H9 (cell line): ENCODE measurements around the gene THRAP3. TPM values are rescaled to one million over a fixed set of nuclear protein-coding genes. Genes with fewer than 3 reads are reported as not detected.
A peak's percentile ranks its signal among the peaks of the same experiment; 100 is the strongest.

Experiments
- DNase-seq: peaks from one replicate; pipeline ENCODE4 v3.0.0-alpha.2; 2017
- H2AFZ ChIP-seq: one replicate; pipeline ENCODE4 v1.6.1; 2013; ENCODE audit warnings: mild to moderate bottlenecking, low read length, control low read depth, moderate library complexity
- H2AK5ac ChIP-seq: 2 replicates; pipeline ENCODE4 v1.6.1; 2013; ENCODE audit warnings: low read length, control low read depth, mixed read lengths; ENCODE audit not compliant: insufficient read length
- H2BK120ac ChIP-seq: one replicate; pipeline ENCODE4 v1.6.1; 2013; ENCODE audit warnings: low read depth, mild to moderate bottlenecking, low read length, control low read depth, inconsistent platforms; ENCODE audit not compliant: poor library complexity, severe bottlenecking
- H2BK12ac ChIP-seq: 2 replicates; pipeline ENCODE4 v1.6.1; 2013; ENCODE audit warnings: low read length, control low read depth, mixed read lengths, low read depth; ENCODE audit not compliant: insufficient read length
- H2BK15ac ChIP-seq: 2 replicates; pipeline ENCODE4 v1.6.1; 2013; ENCODE audit warnings: low read depth, low read length, control low read depth
- H2BK20ac ChIP-seq: one replicate; pipeline ENCODE4 v1.6.1; 2013; ENCODE audit warnings: low read depth, mild to moderate bottlenecking, low read length, control low read depth, inconsistent platforms; ENCODE audit not compliant: poor library complexity, severe bottlenecking
- H2BK5ac ChIP-seq: 2 replicates; pipeline ENCODE4 v1.6.1; 2013; ENCODE audit warnings: low read length, control low read depth, mixed read lengths; ENCODE audit not compliant: insufficient read length
- H3K14ac ChIP-seq: 2 replicates; pipeline ENCODE4 v1.6.1; 2013; ENCODE audit warnings: low read length, control low read depth; ENCODE audit not compliant: insufficient read depth
- H3K18ac ChIP-seq: 2 replicates; pipeline ENCODE4 v1.6.1; 2013; ENCODE audit warnings: low read depth, mild to moderate bottlenecking, mixed read lengths, low read length, control low read depth; ENCODE audit not compliant: insufficient read length
- H3K23ac ChIP-seq: 2 replicates; pipeline ENCODE4 v1.6.1; 2013; ENCODE audit warnings: low read length, control low read depth, mixed read lengths, low read depth; ENCODE audit not compliant: insufficient read length
- H3K23me2 ChIP-seq: 2 replicates; pipeline ENCODE4 v1.6.1; 2013; ENCODE audit warnings: low read depth, mild to moderate bottlenecking, mixed read lengths, low read length, control low read depth; ENCODE audit not compliant: insufficient read length, poor library complexity, severe bottlenecking
- H3K27ac ChIP-seq: 2 replicates; pipeline ENCODE4 v1.5.1; 2013; ENCODE audit warnings: low read length, control low read depth, mixed read lengths, low read depth; ENCODE audit not compliant: insufficient read length
- H3K27me3 ChIP-seq: 2 replicates; pipeline ENCODE4 v1.6.1; 2013; ENCODE audit warnings: low read length, control low read depth, inconsistent platforms; ENCODE audit not compliant: insufficient read depth
- H3K4ac ChIP-seq: 2 replicates; pipeline ENCODE4 v1.6.1; 2013; ENCODE audit warnings: low read depth, mild to moderate bottlenecking, control low read depth, inconsistent platforms, low read length, moderate library complexity
- H3K4me1 ChIP-seq: 2 replicates; pipeline ENCODE4 v1.6.1; 2013; ENCODE audit warnings: low read length, control low read depth, inconsistent platforms; ENCODE audit not compliant: insufficient read depth
- H3K4me2 ChIP-seq: 2 replicates; pipeline ENCODE4 v1.6.1; 2013; ENCODE audit warnings: low read length, control low read depth, mixed read lengths; ENCODE audit not compliant: insufficient read length, insufficient read depth
- H3K56ac ChIP-seq: 2 replicates; pipeline ENCODE4 v1.6.1; 2013; ENCODE audit warnings: low read depth, mild to moderate bottlenecking, mixed read lengths, low read length, control low read depth; ENCODE audit not compliant: insufficient read length
- H3K79me1 ChIP-seq: 2 replicates; pipeline ENCODE4 v1.6.1; 2013; ENCODE audit warnings: low read depth, mild to moderate bottlenecking, moderate library complexity, low read length, control low read depth, inconsistent platforms; ENCODE audit not compliant: insufficient read depth, poor library complexity, severe bottlenecking
- H3K79me2 ChIP-seq: 2 replicates; pipeline ENCODE4 v1.6.1; 2013; ENCODE audit warnings: low read length, control low read depth, inconsistent platforms; ENCODE audit not compliant: insufficient read depth
- H3K9ac ChIP-seq: 2 replicates; pipeline ENCODE4 v1.6.1; 2013; ENCODE audit warnings: low read length, control low read depth, mixed read lengths; ENCODE audit not compliant: insufficient read length; ENCODE audit errors: extremely low read depth
- H3K9me3 ChIP-seq: one replicate; pipeline ENCODE4 v1.6.1; 2013; ENCODE audit warnings: low read depth, low read length, inconsistent platforms; ENCODE audit not compliant: control insufficient read depth
- H3T11ph ChIP-seq: one replicate; pipeline ENCODE4 v1.6.1; 2013; ENCODE audit warnings: mild to moderate bottlenecking, low read length, control low read depth, inconsistent platforms
- H4K20me1 ChIP-seq: one replicate; pipeline ENCODE4 v1.6.1; 2013; ENCODE audit not compliant: control insufficient read depth, insufficient read length, insufficient read depth
- H4K5ac ChIP-seq: 2 replicates; pipeline ENCODE4 v1.6.1; 2013; ENCODE audit warnings: low read depth, mild to moderate bottlenecking, mixed read lengths, low read length, control low read depth; ENCODE audit not compliant: insufficient read length
- H4K8ac ChIP-seq: replicated peaks from 2 replicates; pipeline ENCODE4 v1.6.1; 2013; ENCODE audit warnings: low read length, control low read depth, mixed read lengths, low read depth; ENCODE audit not compliant: insufficient read length
- H4K91ac ChIP-seq: 2 replicates; pipeline ENCODE4 v1.6.1; 2013; ENCODE audit warnings: low read depth, mild to moderate bottlenecking, moderate library complexity, mixed read lengths, low read length, control low read depth; ENCODE audit not compliant: insufficient read length
- H3K27ac Mint-ChIP-seq, 3 experiments: 2 replicates in 2 of 3; 3 replicates in 1 of 3; pipeline ENCODE4 v1.8.0; 2020 to 2021; ENCODE audit warnings: mixed read lengths in 3 of 3, mild to moderate bottlenecking in 1 of 3, moderate library complexity in 1 of 3
- H3K27me3 Mint-ChIP-seq: 2 replicates; pipeline ENCODE4 v1.8.0; 2021; ENCODE audit warnings: low read depth, mild to moderate bottlenecking, moderate library complexity, mixed read lengths
- H3K36me3 Mint-ChIP-seq, 3 experiments: 2 replicates in 2 of 3; 3 replicates in 1 of 3; pipeline ENCODE4 v1.8.0; 2020 to 2021; ENCODE audit warnings: low read depth in 3 of 3, mixed read lengths in 3 of 3; ENCODE audit not compliant: insufficient read depth in 1 of 3
- H3K4me1 Mint-ChIP-seq, 2 experiments: 2 replicates each; pipeline ENCODE4 v1.8.0; 2020; ENCODE audit warnings: mixed read lengths in 2 of 2
- H3K4me3 Mint-ChIP-seq, 2 experiments: 2 replicates in 1 of 2; 3 replicates in 1 of 2; pipeline ENCODE4 v1.8.0; 2020 to 2021; ENCODE audit warnings: mild to moderate bottlenecking in 2 of 2, mixed read lengths in 2 of 2, moderate library complexity in 1 of 2
- H3K9me3 Mint-ChIP-seq, 2 experiments: 2 replicates in 1 of 2; 3 replicates in 1 of 2; pipeline ENCODE4 v1.8.0; 2020; ENCODE audit warnings: mild to moderate bottlenecking in 2 of 2, mixed read lengths in 2 of 2, moderate library complexity in 1 of 2
- CTCF ChIP-seq: fragments of 200-600 bp; sonication (generic); conservative IDR thresholded peaks from 3 replicates; pipeline ENCODE4 v1.8.0; 2021; ENCODE audit warnings: antibody characterized with exemption, mild to moderate bottlenecking
- WGBS: extraction: QIAGEN DNeasy Blood & Tissue Kit; methylation state at CpG from one replicate; pipeline ENCODE4 v1.1.7; 2013; ENCODE audit warnings: missing lambda C conversion rate, low lambda C conversion rate, mixed read lengths; ENCODE audit not compliant: insufficient read length; ENCODE audit errors: extremely low coverage; 5-methylcytosine and 5-hydroxymethylcytosine counted together
- total RNA-seq: library from RNA; stranded (reverse); gene quantifications from 2 replicates; pipeline ENCODE4 v1.2.1, GENCODE V29; 2021

THRAP3 gene
- total RNA-seq, 1 experiment from 2014 or later = 186 TPM

GRCh38 chr1:36320767-36321118 is 96.5 kb downstream of the THRAP3 start:
- Histone ChIP-seq H2BK20ac (no peak overlapping the region), H3K4ac (no peak overlapping the region), H3K23ac (no peak overlapping the region), H2BK5ac (no peak overlapping the region), H3K4me1 (no peaks in the 10 kb centered on the region), H4K8ac (no peak overlapping the region), H3K56ac (no peak overlapping the region), H2AFZ (no peak overlapping the region), H3K14ac (peak overlapping the region; percentile 59), H2BK15ac (no peak overlapping the region), H2BK120ac (no peak overlapping the region), H2BK12ac (no peak overlapping the region), H3T11ph (no peak overlapping the region), H3K9me3 (no peaks in the 10 kb centered on the region), H3K18ac (peak overlapping the region; percentile 8), H4K5ac (no peak overlapping the region), H4K20me1 (no peaks in the 10 kb centered on the region), H3K9ac (peak overlapping the region; percentile 40), H4K91ac (no peak overlapping the region), H3K27ac (no peak overlapping the region), H3K23me2 (peaks cover 32% of the 10 kb centered on the region), H3K27me3 (no peaks in the 10 kb centered on the region), H3K79me1 (no peaks in the 10 kb centered on the region), H3K79me2 (no peaks in the 10 kb centered on the region), H3K4me2 (peak overlapping the region; percentile 51), H2AK5ac (no peak overlapping the region)
- Mint-ChIP-seq H3K4me1 (peaks cover 19 to 20% of the 10 kb centered on the region in 2 experiments), H3K4me3 (peak overlapping the region; percentile 72 to 86), H3K9me3 (no peaks in the 10 kb centered on the region; a peak in 2 of 5 replicates), H3K27me3 (peaks cover 35% of the 10 kb centered on the region), H3K36me3 (peaks cover 2 to 10% (median 7%) of the 10 kb centered on the region in 3 experiments; a peak in 6 of 7 replicates), H3K27ac (peak overlapping the region; percentile 33 to 72 (median 53); a peak in 4 of 7 replicates)
- no peak for TF ChIP-seq CTCF
- DNase-seq = no peak
- no CpG with 5 or more reads among the region's 23 CpGs for WGBS
